ENCODE data around the gene ITPKB. TPM values are rescaled to one million over a fixed set of nuclear protein-coding genes. Genes with fewer than 3 reads are reported as not detected.
"Not testable (repeated sequence)": the region's sequence is repeated elsewhere in the genome, so short reads cannot be mapped to it uniquely, and the experiment has no call there.

The ITPKB gene
- total RNA-seq, 2 experiments from 2014 or later: 43.6 to 44.4 TPM

DNA sequence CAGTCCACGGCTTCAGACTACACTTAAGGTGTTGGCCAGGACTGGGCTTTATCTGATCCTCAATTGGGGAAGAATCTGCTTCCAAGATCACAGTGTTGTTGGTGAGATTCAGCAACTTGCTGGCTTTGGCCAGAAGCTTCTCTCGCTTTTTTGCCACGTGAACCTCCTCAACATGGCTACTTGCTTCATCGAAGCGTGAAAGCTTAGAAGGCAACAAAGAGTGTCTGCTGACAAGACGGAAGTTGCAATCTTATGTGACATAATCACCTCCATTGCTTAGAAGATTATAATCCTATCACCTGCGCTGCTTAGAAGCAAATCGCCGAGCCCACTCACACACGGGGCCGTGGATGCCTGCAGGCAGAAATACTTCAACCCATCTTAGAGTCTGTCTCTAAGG lies 10.4 kb upstream of the ITPKB start:
- Mint-ChIP-seq H3K36me3 (ENCODE audit: low read depth) (no peaks in the 10 kb centered on the region), H3K4me3 (no peak overlapping the region), H3K27me3 (no peaks in the 10 kb centered on the region), H3K9me3 (no peaks in the 10 kb centered on the region), H3K4me1 (peaks cover 2% of the 10 kb centered on the region), H3K27ac (no peak overlapping the region)
- ChIA-PET CTCF (no interaction called here), POLR2A (no interaction called here)
- no peak for DNase-seq

DNA sequence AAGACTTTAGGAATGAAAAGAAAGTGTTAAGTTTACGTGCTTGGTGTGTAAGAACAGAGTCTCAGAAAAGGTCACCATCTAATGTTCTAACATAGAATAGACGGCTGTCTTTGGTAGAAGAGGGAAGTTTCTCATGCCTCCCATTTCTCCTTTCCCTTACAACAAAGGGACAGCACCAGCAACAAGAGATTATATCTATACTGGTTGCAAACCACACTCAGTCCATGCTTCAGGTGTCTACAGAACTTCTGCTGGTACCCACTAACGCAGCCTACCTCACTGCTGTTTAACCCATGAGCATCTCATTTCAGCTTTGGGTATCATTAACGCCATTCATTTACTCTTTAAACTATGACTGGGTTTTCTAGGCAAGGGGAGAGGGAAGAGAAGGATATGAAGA lies 9.2 kb upstream of the ITPKB start:
- CTCF ChIA-PET: no interaction called here
- Mint-ChIP-seq H3K27me3 (no peaks in the 10 kb centered on the region), H3K27ac (no peak overlapping the region), H3K9me3 (peaks cover 3% of the 10 kb centered on the region), H3K36me3 (ENCODE audit: low read depth) (no peaks in the 10 kb centered on the region), H3K4me3 (no peak overlapping the region), H3K4me1 (no peaks in the 10 kb centered on the region)
- POLR2A ChIA-PET: no interaction called here
- DNase-seq: no peak

DNA sequence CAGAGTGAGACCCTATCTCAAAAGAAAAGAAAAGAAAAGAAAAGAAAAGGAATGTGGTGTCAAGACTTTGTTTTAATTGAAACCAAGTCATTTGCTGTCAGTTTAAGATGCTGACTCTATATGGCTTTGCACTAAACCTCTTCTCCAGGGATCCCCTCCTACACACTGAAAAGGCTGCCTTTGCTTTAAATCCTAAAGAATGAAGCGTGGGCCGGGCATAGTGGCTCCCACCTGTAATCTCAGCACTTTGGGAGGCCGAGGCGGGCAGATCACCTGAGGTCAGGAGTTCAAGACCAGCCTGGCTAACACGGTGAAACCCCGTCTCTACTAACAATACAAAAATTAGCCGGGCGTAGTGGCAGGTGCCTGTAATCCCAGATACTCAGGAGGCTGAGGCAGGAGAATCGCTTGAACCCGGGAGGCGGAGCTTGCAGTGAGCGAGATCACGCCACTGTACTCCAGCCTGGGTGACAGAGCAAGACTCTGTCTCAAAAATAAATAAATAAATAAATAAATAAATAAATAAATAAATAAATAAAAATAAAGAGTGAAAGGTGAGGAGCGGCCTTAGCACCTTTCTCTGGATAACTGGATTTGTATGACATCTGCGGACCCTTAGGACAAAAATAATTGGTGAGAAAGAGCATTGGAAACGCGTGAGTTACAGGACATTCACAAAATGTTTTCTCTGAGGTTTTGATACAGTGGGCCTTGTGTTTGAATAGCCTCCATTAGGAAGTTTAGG lies 8.6 kb upstream of the ITPKB start:
- POLR2A ChIA-PET, CTCF ChIA-PET, H3K27ac Mint-ChIP-seq: not testable (repeated sequence)

DNA sequence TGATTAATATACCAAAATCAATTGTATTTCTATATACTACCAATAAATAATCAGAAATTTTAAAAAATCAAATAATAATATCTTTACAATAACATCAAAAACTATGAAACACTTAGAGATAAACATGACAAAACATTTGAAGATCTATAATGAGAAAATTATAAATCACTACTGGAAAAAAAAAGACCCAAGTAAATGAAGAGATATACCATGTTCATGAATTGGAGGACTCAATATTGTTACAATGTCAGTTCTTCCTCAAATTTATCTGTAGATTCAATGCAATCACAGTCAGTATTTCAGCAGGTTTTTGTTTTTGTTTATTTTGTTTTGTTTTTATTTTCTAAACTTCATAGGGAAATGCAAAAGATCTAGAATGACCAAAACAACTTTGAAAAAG lies 4.2 kb upstream of the ITPKB start:
- ChIA-PET POLR2A (no interaction called here), CTCF (interaction anchor here (0.6 kb wide), 1 partner anchor 66 kb away, joined by 4 read pairs; no protein-coding TSS in a partner anchor)
- Mint-ChIP-seq H3K36me3 (ENCODE audit: low read depth) (peaks cover 5% of the 10 kb centered on the region), H3K27me3 (no peaks in the 10 kb centered on the region), H3K9me3 (peaks cover 5% of the 10 kb centered on the region), H3K4me3 (no peak overlapping the region), H3K27ac (no peak overlapping the region), H3K4me1 (peaks cover 14% of the 10 kb centered on the region)
- no peak for DNase-seq

More for the DNA sequence above, 8.6 kb upstream of the ITPKB start:
- DNase-seq; H3K27me3 Mint-ChIP-seq; H3K9me3 Mint-ChIP-seq; H3K4me1 Mint-ChIP-seq; H3K36me3 Mint-ChIP-seq (ENCODE audit: low read depth); H3K4me3 Mint-ChIP-seq: not testable (repeated sequence)

DNA sequence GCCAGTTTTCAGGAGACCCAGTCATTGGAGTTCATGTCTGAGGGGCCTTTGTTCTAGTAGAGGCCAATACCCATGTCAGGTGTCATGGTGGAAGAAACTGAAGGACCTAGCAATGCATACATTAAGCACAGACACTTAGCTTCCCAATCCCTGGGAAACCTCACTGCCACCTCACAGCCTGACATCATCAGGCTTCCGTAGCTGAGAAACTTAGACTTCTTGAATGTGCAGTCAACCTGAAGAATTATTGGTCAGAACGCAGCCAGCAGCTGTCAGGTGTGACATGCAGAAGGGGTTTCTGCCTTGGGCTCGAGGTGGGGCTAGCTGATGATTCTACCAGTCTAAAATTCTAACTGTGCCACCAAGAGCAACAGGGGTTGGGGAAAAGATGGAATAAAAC lies 1.9 kb upstream of the ITPKB start:
- no peak for DNase-seq
- ChIA-PET CTCF (interaction anchor here (1.0 kb wide), 2 partner anchors 53 to 115 kb away, joined by 3 to 4 read pairs; no protein-coding TSS in a partner anchor), POLR2A (no interaction called here)
- Mint-ChIP-seq H3K36me3 (ENCODE audit: low read depth) (peaks cover 13% of the 10 kb centered on the region), H3K4me1 (peaks cover 21% of the 10 kb centered on the region), H3K9me3 (peaks cover 5% of the 10 kb centered on the region), H3K4me3 (no peak overlapping the region), H3K27me3 (no peaks in the 10 kb centered on the region), H3K27ac (no peak overlapping the region)

DNA sequence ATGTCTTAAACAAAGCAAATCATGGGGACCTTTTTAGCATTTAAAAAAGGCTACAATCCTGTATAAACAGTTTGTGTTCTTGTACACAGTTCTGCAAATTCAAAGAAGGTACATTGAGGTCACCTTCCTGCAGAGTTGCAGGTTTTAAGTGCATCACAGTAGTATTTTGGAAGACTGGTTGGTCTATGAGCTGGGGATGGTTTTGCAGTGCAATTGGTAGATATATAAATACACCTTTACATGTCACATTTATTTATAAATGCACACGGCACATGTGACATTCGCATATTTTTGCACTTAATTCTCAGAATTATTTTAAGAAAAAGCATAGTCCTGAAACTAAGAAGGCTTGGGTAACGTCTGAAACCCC lies 599 bp upstream of the ITPKB start:
- no peaks in the 10 kb centered on the region for H3K27me3 Mint-ChIP-seq

DNA sequence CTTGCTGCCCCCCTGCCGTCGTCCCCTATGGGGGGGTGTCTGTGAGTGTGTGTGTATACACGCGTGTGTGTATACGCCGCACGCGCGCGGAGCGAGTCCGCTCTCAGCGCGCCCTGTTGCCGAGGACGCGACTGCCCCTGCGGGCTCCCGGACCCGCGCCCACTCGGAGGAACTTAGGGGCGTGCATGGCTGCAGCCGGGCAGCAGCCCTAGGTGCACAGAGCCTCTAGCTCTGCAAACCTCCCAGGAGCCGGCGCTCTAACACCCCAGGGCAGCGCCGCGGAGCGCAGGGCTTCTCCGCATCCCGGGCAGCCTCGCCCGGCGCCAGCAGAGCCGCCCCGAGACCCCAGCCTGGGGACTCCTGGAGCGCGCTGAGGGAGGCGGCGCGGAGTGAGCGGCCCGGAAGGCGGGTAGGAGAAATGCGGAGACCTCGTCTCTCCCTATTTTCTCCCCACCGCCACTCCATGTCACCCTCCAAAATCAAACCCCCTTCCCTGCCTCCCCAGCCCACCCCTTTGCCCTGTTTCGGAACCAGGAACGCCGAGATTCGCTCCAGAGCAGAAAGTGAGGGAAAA lies 574 bp downstream of the ITPKB start:
- DNase-seq: peak; percentile 53
- CTCF ChIA-PET: interaction anchor here (1.4 to 1.9 kb wide), 8 partner anchors 13 to 104 kb away, joined by 3 to 11 read pairs (median 4); no protein-coding TSS in a partner anchor
- POLR2A ChIA-PET: interaction anchor here (1.0 to 1.8 kb wide), 9 partner anchors 26 to 201 kb away, joined by 3 to 9 read pairs (median 4); no protein-coding TSS in a partner anchor

More for the DNA sequence above, 599 bp upstream of the ITPKB start:
- Mint-ChIP-seq H3K4me3 (peak overlapping the region; percentile 87), H3K36me3 (ENCODE audit: low read depth) (peaks cover 25% of the 10 kb centered on the region), H3K4me1 (peaks cover 33% of the 10 kb centered on the region), H3K27ac (peak overlapping the region; percentile 92), H3K9me3 (peaks cover 5% of the 10 kb centered on the region)
- CTCF ChIA-PET: interaction anchor here (0.7 to 1.9 kb wide), 12 partner anchors 12 to 143 kb away, joined by 3 to 11 read pairs (median 4); no protein-coding TSS in a partner anchor
- POLR2A ChIA-PET: interaction anchor here (0.9 to 1.8 kb wide), 11 partner anchors 9 to 199 kb away, joined by 3 to 9 read pairs (median 4); no protein-coding TSS in a partner anchor
- DNase-seq: no peak

DNA sequence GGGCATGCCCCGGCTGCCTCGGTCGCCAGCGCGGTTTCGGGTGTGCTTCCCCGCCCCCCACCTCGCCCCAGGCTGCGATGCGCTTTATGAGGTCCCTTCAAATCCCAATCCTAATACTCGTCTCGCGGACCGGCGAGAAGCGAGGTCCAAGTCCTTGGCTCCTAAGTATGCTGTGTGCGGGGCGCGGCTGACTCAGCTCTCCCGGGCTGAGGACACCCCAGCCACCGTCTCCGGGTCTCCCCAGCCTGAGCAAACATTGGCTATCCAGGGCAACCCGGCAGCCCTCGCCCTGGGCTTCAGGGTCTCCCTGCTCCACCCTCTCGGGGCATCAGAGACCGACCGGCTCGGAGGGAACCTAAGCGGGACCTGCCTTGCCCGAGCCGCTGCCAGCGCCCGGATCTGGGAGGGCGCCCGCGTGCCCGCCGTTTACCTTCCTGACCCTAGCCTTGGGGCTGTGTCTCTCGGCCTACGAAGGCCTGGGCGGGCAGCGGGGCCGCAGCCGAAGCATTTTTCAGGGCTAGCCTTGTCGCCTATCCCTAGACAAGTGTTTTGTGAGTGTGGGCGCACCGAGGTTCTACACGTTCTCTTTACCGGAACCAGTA lies 1.2 kb downstream of the ITPKB start:
- Mint-ChIP-seq H3K36me3 (ENCODE audit: low read depth) (peaks cover 43% of the 10 kb centered on the region), H3K4me3 (peak overlapping the region; percentile 87), H3K27me3 (no peaks in the 10 kb centered on the region), H3K27ac (peak overlapping the region; percentile 92), H3K4me1 (peaks cover 51% of the 10 kb centered on the region), H3K9me3 (peaks cover 1% of the 10 kb centered on the region)
- ChIA-PET POLR2A (interaction anchor here (1.0 to 2.2 kb wide), 3 partner anchors 50 to 103 kb away, joined by 4 to 11 read pairs (median 4); no protein-coding TSS in a partner anchor), CTCF (interaction anchor here (1.8 to 2.1 kb wide), 3 partner anchors 58 to 104 kb away, joined by 6 to 12 read pairs (median 11); no protein-coding TSS in a partner anchor)
- DNase-seq: peak; percentile 53

More for the DNA sequence above, 574 bp downstream of the ITPKB start:
- H3K4me1 Mint-ChIP-seq: peaks cover 45% of the 10 kb centered on the region
- peaks cover 4% of the 10 kb centered on the region for H3K9me3 Mint-ChIP-seq
- peak overlapping the region; percentile 87 for H3K4me3 Mint-ChIP-seq
- peak overlapping the region; percentile 92 for H3K27ac Mint-ChIP-seq
- no peaks in the 10 kb centered on the region for H3K27me3 Mint-ChIP-seq
- H3K36me3 Mint-ChIP-seq (ENCODE audit: low read depth): peaks cover 37% of the 10 kb centered on the region

DNA sequence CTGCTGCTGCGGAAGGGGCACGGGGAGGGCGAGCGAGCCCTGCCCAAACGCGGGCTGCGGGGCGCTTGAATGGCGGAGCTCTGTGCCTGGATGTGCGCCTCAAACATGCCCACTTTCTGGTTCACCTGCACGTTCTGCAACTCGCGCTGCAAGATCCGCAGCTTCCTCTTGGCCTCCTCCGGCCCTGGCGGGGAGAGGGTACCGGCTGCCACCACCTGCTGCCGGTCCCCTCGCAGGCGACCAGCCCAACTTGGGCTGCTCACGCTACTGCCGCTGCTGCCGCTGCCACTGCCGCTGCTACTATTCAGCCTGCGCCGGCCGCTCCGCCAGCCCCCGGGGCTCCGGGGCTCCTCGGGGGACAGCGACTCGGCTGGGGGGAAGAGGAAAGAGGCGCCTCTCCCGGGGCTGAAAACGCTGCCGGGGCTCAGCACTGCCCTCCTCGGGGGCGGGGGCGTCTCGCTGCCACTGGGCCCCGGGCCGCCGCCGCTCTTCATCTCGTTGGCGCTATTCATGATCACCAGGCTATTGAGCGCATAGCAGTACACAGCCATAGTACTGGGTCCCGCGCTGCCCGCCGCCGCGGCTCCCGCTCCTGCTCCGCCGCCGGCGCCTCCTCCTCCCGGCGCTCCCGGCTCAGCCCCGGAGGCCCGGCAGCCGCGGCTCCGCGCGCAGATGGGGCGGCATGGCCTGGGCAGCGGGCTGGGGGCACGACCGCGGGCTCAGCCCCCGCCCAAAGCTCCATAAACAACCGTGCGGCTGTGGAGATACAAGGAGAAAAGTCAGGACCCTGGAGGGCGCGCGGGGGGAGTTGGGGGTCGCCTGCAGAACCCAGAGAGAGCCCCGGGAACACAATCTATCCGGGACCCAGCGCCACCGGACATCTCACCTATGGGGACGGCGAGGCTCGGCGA lies 1.9 kb downstream of the ITPKB start:
- POLR2A ChIA-PET: interaction anchor here (1.0 to 2.4 kb wide), 7 partner anchors 41 to 101 kb away, joined by 3 to 11 read pairs (median 4); no protein-coding TSS in a partner anchor
- H3K4me1 Mint-ChIP-seq: peaks cover 57% of the 10 kb centered on the region

DNA sequence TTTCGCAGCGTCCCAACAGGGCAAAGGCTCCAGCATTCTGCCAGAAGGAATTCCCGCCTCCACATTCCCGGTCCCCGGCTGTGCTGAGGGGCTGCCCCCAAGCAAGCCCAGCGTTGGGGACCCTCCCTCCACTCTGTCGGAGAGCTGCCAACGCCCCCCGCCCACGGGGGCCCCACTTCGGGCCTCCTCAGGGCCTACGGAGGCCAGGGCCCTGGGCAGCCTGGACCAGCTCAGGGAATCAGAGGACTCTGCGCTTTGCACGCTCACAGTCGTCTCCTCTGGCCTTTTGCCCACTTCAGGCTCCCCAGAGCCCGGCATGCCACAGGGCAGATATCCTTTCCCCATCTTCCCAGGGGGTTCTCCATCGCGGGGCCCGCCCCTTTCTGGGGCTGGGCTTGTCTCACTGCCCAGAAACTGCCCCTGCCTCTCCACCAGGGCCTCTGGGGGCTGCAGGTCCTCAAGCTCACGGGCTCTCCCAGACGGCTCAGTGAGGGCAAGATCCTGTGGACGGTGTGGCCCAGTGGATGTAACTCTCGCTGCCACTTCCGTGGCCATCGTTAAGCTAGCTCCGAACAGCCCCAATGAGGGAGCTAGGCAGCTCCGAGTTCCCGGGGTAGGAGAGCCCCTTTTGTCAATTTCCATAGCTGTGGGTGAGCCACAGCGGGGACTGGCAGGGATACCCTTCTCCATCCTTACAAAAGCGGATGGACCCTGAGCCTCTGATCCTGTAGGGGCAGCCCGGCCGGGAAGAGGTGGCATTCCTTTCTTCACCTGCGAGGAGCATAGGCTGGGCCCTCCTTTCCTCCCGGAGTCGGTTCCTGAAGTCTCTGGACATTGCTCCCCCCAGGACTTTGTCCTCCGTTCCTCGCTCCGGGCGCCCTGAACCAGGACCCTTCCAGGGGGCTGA lies 2.8 kb downstream of the ITPKB start:
- Mint-ChIP-seq H3K27ac (peak overlapping the region; percentile 74), H3K27me3 (no peaks in the 10 kb centered on the region), H3K4me1 (peaks cover 66% of the 10 kb centered on the region), H3K4me3 (peak overlapping the region; percentile 87), H3K36me3 (ENCODE audit: low read depth) (peaks cover 56% of the 10 kb centered on the region), H3K9me3 (no peaks in the 10 kb centered on the region)
- ChIA-PET CTCF (interaction anchor here (0.7 to 2.2 kb wide), 11 partner anchors 12 to 110 kb away, joined by 3 to 12 read pairs (median 4); no protein-coding TSS in a partner anchor), POLR2A (interaction anchor here (1.0 to 2.4 kb wide), 6 partner anchors 40 to 100 kb away, joined by 3 to 11 read pairs (median 4); no protein-coding TSS in a partner anchor)
- peak; percentile 38 for DNase-seq

More for the DNA sequence above, 1.9 kb downstream of the ITPKB start:
- peak; percentile 62 for DNase-seq
- no peaks in the 10 kb centered on the region for H3K27me3 Mint-ChIP-seq
- CTCF ChIA-PET: interaction anchor here (0.7 to 2.1 kb wide), 10 partner anchors 13 to 111 kb away, joined by 3 to 12 read pairs (median 4); no protein-coding TSS in a partner anchor
- peaks cover 47% of the 10 kb centered on the region for H3K36me3 Mint-ChIP-seq (ENCODE audit: low read depth)
- peak overlapping the region; percentile 92 for H3K27ac Mint-ChIP-seq
- H3K9me3 Mint-ChIP-seq: no peaks in the 10 kb centered on the region
- peak overlapping the region; percentile 87 for H3K4me3 Mint-ChIP-seq

DNA sequence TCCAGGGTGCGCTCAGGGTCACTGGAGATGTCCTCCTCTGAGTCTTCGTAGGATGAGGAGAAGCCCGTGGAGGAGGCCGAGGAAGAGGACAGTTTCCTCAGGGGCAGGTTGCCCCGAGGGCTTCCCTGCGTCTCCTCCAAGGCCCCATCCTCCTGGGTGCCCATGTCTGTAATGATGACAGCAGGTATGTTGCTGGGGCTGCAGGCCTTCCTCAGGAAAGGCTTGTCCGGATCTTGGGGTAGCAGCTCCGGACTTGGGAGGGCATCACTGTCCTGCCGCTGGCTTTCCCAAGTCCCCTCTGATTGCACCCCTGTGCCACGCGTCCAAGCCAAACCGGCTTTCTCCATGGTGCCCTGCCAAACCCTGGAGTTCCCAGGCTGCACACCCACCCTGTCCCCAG lies 3.5 kb downstream of the ITPKB start:
- H3K27me3 Mint-ChIP-seq: no peaks in the 10 kb centered on the region
- POLR2A ChIA-PET: interaction anchor here (1.0 to 2.4 kb wide), 5 partner anchors 48 to 100 kb away, joined by 3 to 11 read pairs (median 5); no protein-coding TSS in a partner anchor
- peak overlapping the region; percentile 67 for H3K27ac Mint-ChIP-seq
- peak overlapping the region; percentile 87 for H3K4me3 Mint-ChIP-seq
- peaks cover 63% of the 10 kb centered on the region for H3K36me3 Mint-ChIP-seq (ENCODE audit: low read depth)
- H3K4me1 Mint-ChIP-seq: peaks cover 70% of the 10 kb centered on the region
- CTCF ChIA-PET: interaction anchor here (1.0 to 2.2 kb wide), 6 partner anchors 11 to 109 kb away, joined by 3 to 8 read pairs (median 5); no protein-coding TSS in a partner anchor
- no peak for DNase-seq
- no peaks in the 10 kb centered on the region for H3K9me3 Mint-ChIP-seq
